Tibial nerve (tissue), 4 donors: ENCODE data around the gene ATN1. TPM values are rescaled to one million over a fixed set of nuclear protein-coding genes. Genes with fewer than 3 reads are reported as not detected.

ENCODE experiments used
- DNase-seq, 2 donors: peaks; one replicate each; pipeline ENCODE4 v3.0.0-alpha.2; 2019; ENCODE audit warnings: low spot score in 2 of 2
- H3K27ac ChIP-seq, 4 donors: fragments of 200-600 bp; sonication (generic) in 3 of 4; one replicate each; pipeline ENCODE4 v1.5.1; 2017 to 2019; ENCODE audit warnings: mild to moderate bottlenecking in 1 of 4
- H3K27me3 ChIP-seq, 2 donors: fragments of 200-600 bp; sonication (generic) in 1 of 2; one replicate each; pipeline versions ENCODE4 v1.5.1 to v1.6.0; 2017 to 2019
- H3K36me3 ChIP-seq, 3 donors: fragments of 200-600 bp; sonication (generic); one replicate each; pipeline ENCODE4 v1.5.1; 2018 to 2019
- H3K4me1 ChIP-seq, 4 donors: fragments of 200-600 bp; sonication (generic) in 3 of 4; one replicate each; pipeline ENCODE4 v1.5.1; 2017 to 2019
- H3K4me3 ChIP-seq, 4 donors: fragments of 200-600 bp; sonication (generic) in 3 of 4; one replicate each; pipeline ENCODE4 v1.5.1; 2017 to 2019; ENCODE audit warnings: mild to moderate bottlenecking in 1 of 4, moderate library complexity in 1 of 4
- H3K9me3 ChIP-seq, 4 donors: fragments of 200-600 bp; sonication (generic) in 3 of 4; one replicate each; pipeline ENCODE4 v1.5.1; 2017 to 2019
- CTCF ChIP-seq, 5 experiments: fragments of 200-600 bp in 3 of 5; fragments of 450-650 bp in 2 of 5; sonication (generic) in 3 of 5; IDR thresholded peaks; one replicate each; pipeline ENCODE4 v1.5.1; 2016 to 2019; ENCODE audit warnings: antibody characterized with exemption in 5 of 5, mild to moderate bottlenecking in 3 of 5, moderate library complexity in 2 of 5
- EP300 ChIP-seq, 2 donors: sonication (generic); formaldehyde crosslinking; IDR thresholded peaks; one replicate each; pipeline ENCODE4 v1.6.1; 2017; ENCODE audit warnings: antibody characterized with exemption in 2 of 2, mild to moderate bottlenecking in 1 of 2
- POLR2A ChIP-seq, 2 donors: fragments of 450-650 bp; IDR thresholded peaks; one replicate each; pipeline ENCODE4 v1.6.1; 2017; ENCODE audit warnings: antibody characterized with exemption in 2 of 2, mild to moderate bottlenecking in 2 of 2, moderate library complexity in 2 of 2
- WGBS, 2 donors: methylation state at CpG; one replicate each; pipeline ENCODE4 v1.1.5; 2018; 5-methylcytosine and 5-hydroxymethylcytosine counted together
- total RNA-seq, 4 donors: library from RNA; depleted of rRNA; stranded (reverse); fragments of >200 nt; gene quantifications; one replicate each; pipeline ENCODE4 v1.1.0, GENCODE V29; 2016

ATN1 gene
- total RNA-seq, 4 donors from 2014 or later: 92.2 to 260 (median 123) TPM

- no peak overlapping the region for H3K27ac ChIP-seq
- no peak overlapping the region for H3K4me3 ChIP-seq
- H3K4me1 ChIP-seq: peaks cover 0 to 18% (median 6%) of the 10 kb centered on the region in 4 donors
- H3K27me3 ChIP-seq: no peaks in the 10 kb centered on the region
- no peaks in the 10 kb centered on the region for H3K36me3 ChIP-seq
- WGBS, 2 donors: 73 to 81% methylated on average over 3 of the region's 3 CpGs
- no peaks in the 10 kb centered on the region for H3K9me3 ChIP-seq
- no peak for TF ChIP-seq EP300 (IDR thresholded peaks at IDR 0.05)
- no peak for TF ChIP-seq POLR2A (IDR thresholded peaks at IDR 0.05)
- no peak for TF ChIP-seq CTCF (IDR thresholded peaks at IDR 0.05)
- DNase-seq: no peak
Measured at GRCh38 chr12:6894321-6894720, 33.4 kb upstream of the ATN1 start.

GRCh38 chr12:6896846-6897435 is 30.8 kb upstream of the ATN1 start:
- WGBS, 2 donors: 77 to 80% methylated on average over 6 of the region's 6 CpGs
- H3K4me1 ChIP-seq: peaks cover 0 to 15% (median 7%) of the 10 kb centered on the region in 4 donors
- H3K4me3 ChIP-seq: no peak overlapping the region
- no peaks in the 10 kb centered on the region for H3K27me3 ChIP-seq
- no peak overlapping the region for H3K27ac ChIP-seq
- TF ChIP-seq POLR2A (IDR thresholded peaks at IDR 0.05) (no peak), EP300 (IDR thresholded peaks at IDR 0.05) (no peak), CTCF (IDR thresholded peaks at IDR 0.05) (no peak)
- no peak for DNase-seq
- no peaks in the 10 kb centered on the region for H3K36me3 ChIP-seq
- H3K9me3 ChIP-seq: no peaks in the 10 kb centered on the region

GRCh38 chr12:6899427-6899826 is 28.3 kb upstream of the ATN1 start:
- TF ChIP-seq CTCF (IDR thresholded peaks at IDR 0.05): no peak
- TF ChIP-seq EP300 (IDR thresholded peaks at IDR 0.05): no peak
- no peak for TF ChIP-seq POLR2A (IDR thresholded peaks at IDR 0.05)
- DNase-seq: no peak

GRCh38 chr12:6899837-6900519 is 27.8 kb upstream of the ATN1 start:
- 35 to 38% methylated on average over 10 of the region's 10 CpGs for WGBS, 2 donors
- Histone ChIP-seq H3K36me3 (no peaks in the 10 kb centered on the region), H3K9me3 (no peaks in the 10 kb centered on the region), H3K4me3 (no peak overlapping the region), H3K27ac (peak overlapping the region in 3 of 4 donors; percentile 25 to 76 (median 67)), H3K27me3 (no peaks in the 10 kb centered on the region), H3K4me1 (peaks cover 0 to 24% (median 10%) of the 10 kb centered on the region in 4 donors)
- no peak for TF ChIP-seq POLR2A (IDR thresholded peaks at IDR 0.05)
- TF ChIP-seq EP300 (IDR thresholded peaks at IDR 0.05): peak in 1 of 2 donors; percentile 60
- TF ChIP-seq CTCF (IDR thresholded peaks at IDR 0.05): no peak
- DNase-seq: peak; percentile 36 to 51

More at GRCh38 chr12:6899427-6899826, 28.3 kb upstream of the ATN1 start:
- Histone ChIP-seq H3K4me3 (no peak overlapping the region), H3K9me3 (no peaks in the 10 kb centered on the region), H3K27me3 (no peaks in the 10 kb centered on the region), H3K4me1 (peaks cover 0 to 21% (median 10%) of the 10 kb centered on the region in 4 donors), H3K36me3 (no peaks in the 10 kb centered on the region), H3K27ac (peak overlapping the region in 2 of 4 donors; percentile 40 to 76)
- WGBS, 2 donors: 60 to 67% methylated on average over 5 of the region's 5 CpGs

GRCh38 chr12:6902448-6902847 is 25.3 kb upstream of the ATN1 start:
- Histone ChIP-seq H3K4me3 (no peak overlapping the region), H3K9me3 (no peaks in the 10 kb centered on the region), H3K36me3 (peaks cover 0 to 13% (median 5%) of the 10 kb centered on the region in 3 donors), H3K27ac (no peak overlapping the region), H3K4me1 (peaks cover 0 to 30% (median 16%) of the 10 kb centered on the region in 4 donors), H3K27me3 (no peaks in the 10 kb centered on the region)
- TF ChIP-seq EP300 (IDR thresholded peaks at IDR 0.05) (no peak), POLR2A (IDR thresholded peaks at IDR 0.05) (no peak), CTCF (IDR thresholded peaks at IDR 0.05) (no peak)
- WGBS, 2 donors: 87 to 90% methylated on average over 4 of the region's 4 CpGs
- no peak for DNase-seq
